A673 (cell line): ENCODE data around the gene EPO. TPM values are rescaled to one million over a fixed set of nuclear protein-coding genes. Genes with fewer than 3 reads are reported as not detected.

Experiments used
- BruUV-seq: library from RNA; stranded (reverse); fragments of 400-500 nt; replicated peaks from 2 replicates; lab custom pipeline; 2021; lab: Mats Ljungman, UMichigan
- CTCF ChIA-PET: fragments of 300-600 bp; sonication (Branson Sonifier 250); formaldehyde crosslinking; loops from one replicate; lab custom pipeline; 2022; ENCODE audit warnings: antibody characterized with exemption; lab: Charles Lee
- POLR2A ChIA-PET: fragments of 300-600 bp; sonication (Branson Sonifier 250); formaldehyde crosslinking; loops from one replicate; lab custom pipeline; 2022; ENCODE audit warnings: antibody characterized with exemption; ENCODE audit not compliant: low non-redundant PET; lab: Charles Lee
- DNase-seq: peaks from one replicate; pipeline ENCODE4 v3.0.0-alpha.2; 2015; ENCODE audit warnings: low spot score
- H3K27ac ChIP-seq: fragments of 200-600 bp; sonication (generic); 2 replicates; pipeline ENCODE4 v1.5.1; 2016; ENCODE audit warnings: mixed run types, low read depth, mild to moderate bottlenecking, mixed read lengths, antibody characterized with exemption, low read length; ENCODE audit not compliant: poor library complexity, severe bottlenecking
- H3K27me3 ChIP-seq: fragments of 200-600 bp; sonication (generic); replicated peaks from 2 replicates; pipeline ENCODE4 v1.6.1; 2017; ENCODE audit warnings: mixed run types, low read depth, mild to moderate bottlenecking, mixed read lengths, antibody characterized with exemption, low read length; ENCODE audit not compliant: insufficient read depth, poor library complexity
- H3K36me3 ChIP-seq: fragments of 200-600 bp; sonication (generic); 2 replicates; pipeline ENCODE4 v1.6.1; 2016; ENCODE audit warnings: mixed run types, mild to moderate bottlenecking, mixed read lengths, antibody characterized with exemption, low read length; ENCODE audit not compliant: insufficient read depth, poor library complexity, severe bottlenecking
- H3K4me1 ChIP-seq: fragments of 200-600 bp; sonication (generic); 2 replicates; pipeline ENCODE4 v1.6.1; 2017; ENCODE audit warnings: mixed run types, mild to moderate bottlenecking, mixed read lengths, antibody characterized with exemption, low read length; ENCODE audit not compliant: insufficient read depth, poor library complexity, severe bottlenecking
- H3K4me3 ChIP-seq: fragments of 200-600 bp; sonication (generic); 2 replicates; pipeline ENCODE4 v1.5.1; 2016; ENCODE audit warnings: low read depth, mixed run types, mild to moderate bottlenecking, mixed read lengths, low read length; ENCODE audit not compliant: poor library complexity, severe bottlenecking
- H3K9me3 ChIP-seq: fragments of 200-600 bp; sonication (generic); 2 replicates; pipeline ENCODE4 v1.6.1; 2016; ENCODE audit warnings: mixed run types, low read depth, mild to moderate bottlenecking, mixed read lengths, antibody characterized with exemption, low read length; ENCODE audit not compliant: poor library complexity, severe bottlenecking
- CTCF ChIP-seq: fragments of 300-800, 200-600 bp; sonication (generic); conservative IDR thresholded peaks from 2 replicates; pipeline ENCODE4 v1.5.1; 2017; ENCODE audit warnings: low read depth, mild to moderate bottlenecking, antibody characterized with exemption, low read length, moderate library complexity, mixed read lengths
- EZH2 ChIP-seq: fragments of 200-600 bp; sonication (generic); IDR thresholded peaks from 2 replicates; pipeline ENCODE4 v1.6.1; 2017; ENCODE audit warnings: borderline replicate concordance, low read depth, mild to moderate bottlenecking, mixed read lengths, antibody characterized with exemption, low read length; ENCODE audit not compliant: poor library complexity, severe bottlenecking
- intact Hi-C: fragments of 100-400 bp; cut with micrococcal nuclease; formaldehyde crosslinking; loops from one replicate; pipeline ENCODE4 v1.10.0; 2022; ENCODE audit not compliant: unreplicated experiment
- total RNA-seq: library from RNA; stranded (reverse); gene quantifications from 2 replicates; pipeline ENCODE4 v1.2.3, GENCODE V29; 2021

EPO gene
- total RNA-seq, 1 experiment from 2014 or later, result 0.21 TPM

DNA sequence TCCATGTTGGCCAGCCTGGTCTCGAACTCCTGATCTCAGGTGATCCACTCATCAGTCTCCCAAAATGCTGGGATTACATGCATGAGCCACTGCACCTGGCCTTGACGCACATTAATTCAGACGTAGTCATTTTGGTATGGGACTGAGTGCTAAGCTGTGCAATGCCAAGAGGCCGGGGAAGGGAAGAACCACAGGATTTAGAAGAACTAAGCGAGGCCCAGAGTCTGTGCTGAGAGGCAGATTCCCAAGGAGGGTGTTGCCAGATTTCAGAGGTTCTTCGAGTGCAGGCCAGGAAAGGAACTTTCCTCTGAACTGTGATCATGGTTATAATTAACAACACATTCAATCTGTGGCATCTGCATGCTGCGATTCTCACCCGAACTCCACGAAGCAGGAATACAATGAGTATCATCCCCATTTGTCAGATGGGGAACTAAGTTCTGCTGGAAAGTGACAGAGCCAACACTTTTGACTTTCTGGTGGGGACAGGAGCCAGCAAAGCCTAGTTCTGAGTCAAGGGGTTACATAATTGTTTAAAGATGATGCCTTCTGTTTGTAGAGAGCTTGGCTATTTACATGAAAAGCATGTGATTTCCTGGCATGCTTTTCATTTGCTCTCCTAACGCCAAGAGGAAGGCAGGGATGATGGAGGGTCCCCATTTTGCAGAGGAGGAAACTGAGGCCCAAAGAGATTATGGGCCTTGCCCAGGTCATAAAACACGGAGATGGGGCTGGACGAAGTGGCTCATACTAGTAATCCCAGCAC lies 6.9 kb downstream of the EPO start:
- no peak overlapping the region for H3K27ac ChIP-seq
- no peak for TF ChIP-seq CTCF
- TF ChIP-seq EZH2, result no peak
- DNase-seq, result no peak
- H3K4me1 ChIP-seq, result no peaks in the 10 kb centered on the region
- CTCF ChIA-PET, result no interaction called here
- BruUV-seq, result no TSS peak
- H3K36me3 ChIP-seq, result no peaks in the 10 kb centered on the region
- POLR2A ChIA-PET, result no interaction called here
- H3K4me3 ChIP-seq, result no peak overlapping the region
- no peaks in the 10 kb centered on the region for H3K9me3 ChIP-seq
- H3K27me3 ChIP-seq, result peaks cover 8% of the 10 kb centered on the region
- intact Hi-C loops, result no loop called here

GRCh38 chr7:100728196-100728595 lies 7.9 kb downstream of the EPO start:
- Histone ChIP-seq H3K9me3 (no peaks in the 10 kb centered on the region), H3K36me3 (no peaks in the 10 kb centered on the region), H3K4me1 (no peaks in the 10 kb centered on the region), H3K4me3 (no peak overlapping the region), H3K27me3 (peaks cover under 1% of the 10 kb centered on the region), H3K27ac (no peak overlapping the region)
- CTCF ChIA-PET, result interaction anchor here (0.7 kb wide), 1 partner anchor 26 kb away, joined by 3 read pairs; no protein-coding TSS in a partner anchor
- TF ChIP-seq EZH2, result no peak
- TF ChIP-seq CTCF, result no peak
- intact Hi-C loops, result no loop called here
- no TSS peak for BruUV-seq
- DNase-seq, result no peak
- POLR2A ChIA-PET, result no interaction called here

DNA sequence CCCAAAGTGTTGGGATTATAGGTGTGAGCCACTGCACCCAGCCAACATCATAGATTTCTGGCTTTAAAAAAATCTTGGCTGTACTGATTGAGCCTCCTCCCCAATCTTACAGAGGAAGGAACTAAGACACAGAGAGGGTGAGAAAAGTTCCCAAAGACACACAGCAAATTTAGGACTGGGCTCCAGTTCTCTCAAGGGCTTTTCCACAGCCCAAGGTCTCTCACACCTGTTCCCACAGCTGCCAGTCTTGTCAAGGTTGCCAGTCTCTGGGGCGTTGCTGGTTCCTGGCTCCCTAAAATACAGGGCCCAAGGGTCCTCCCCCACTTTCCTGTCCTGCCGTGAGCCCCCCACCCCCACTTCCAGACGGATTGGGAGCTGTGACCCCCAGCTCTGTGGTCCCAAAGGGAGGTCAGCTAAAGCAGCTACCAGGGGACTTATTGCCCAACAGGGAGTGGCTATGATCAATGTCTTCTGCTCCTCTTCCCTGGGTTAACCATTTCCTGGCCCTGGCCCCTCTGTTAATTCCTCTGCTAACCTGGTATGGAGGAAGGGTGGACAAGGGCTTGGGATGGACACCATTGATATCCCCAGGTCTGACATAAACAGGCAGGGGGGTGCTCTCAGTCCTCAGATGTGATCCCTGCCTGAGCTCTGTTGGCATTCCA lies 10.0 kb downstream of the EPO start:
- no peak overlapping the region for H3K27ac ChIP-seq
- intact Hi-C loops, result no loop called here
- no peaks in the 10 kb centered on the region for H3K4me1 ChIP-seq
- H3K4me3 ChIP-seq, result no peak overlapping the region
- BruUV-seq, result no TSS peak
- no peaks in the 10 kb centered on the region for H3K27me3 ChIP-seq
- H3K9me3 ChIP-seq, result no peaks in the 10 kb centered on the region
- TF ChIP-seq CTCF (no peak), EZH2 (no peak)
- H3K36me3 ChIP-seq, result no peaks in the 10 kb centered on the region
- POLR2A ChIA-PET, result no interaction called here
- CTCF ChIA-PET, result no interaction called here
- no peak for DNase-seq
